HEK293 (cell line): Measurements from ENCODE around the gene SLC25A6.

ENCODE experiments used
- IKZF3 ChIP-seq: fragments of 450-650 bp; IDR thresholded peaks from 2 replicates; pipeline ENCODE4 v1.5.0; 2018; ENCODE audit warnings: missing biosample characterization, mild to moderate bottlenecking, missing genetic modification characterization, moderate library complexity
- KLF16 ChIP-seq: fragments of 450-650 bp; formaldehyde crosslinking; IDR thresholded peaks from 2 replicates; pipeline ENCODE4 v1.5.1; 2017; ENCODE audit warnings: missing biosample characterization, missing genetic modification characterization
- KLF17 ChIP-seq: fragments of 450-650 bp; formaldehyde crosslinking; IDR thresholded peaks from 2 replicates; pipeline ENCODE4 v1.5.1; 2016; ENCODE audit warnings: missing biosample characterization, missing genetic modification characterization
- KLF7 ChIP-seq: fragments of 450-650 bp; formaldehyde crosslinking; IDR thresholded peaks from 2 replicates; pipeline ENCODE4 v1.5.1; 2016; ENCODE audit warnings: missing biosample characterization, missing genetic modification characterization, borderline replicate concordance
- MZF1 ChIP-seq: fragments of 450-650 bp; formaldehyde crosslinking; IDR thresholded peaks from 2 replicates; pipeline ENCODE4 v1.5.1; 2017; ENCODE audit warnings: missing biosample characterization, missing genetic modification characterization, borderline replicate concordance
- SP7 ChIP-seq: fragments of 450-650 bp; formaldehyde crosslinking; IDR thresholded peaks from 2 replicates; pipeline ENCODE4 v1.5.1; 2016; ENCODE audit warnings: missing biosample characterization, missing genetic modification characterization
- TRIM28 ChIP-seq: IDR thresholded peaks from 2 replicates; pipeline ENCODE4 v1.6.1; 2011; ENCODE audit warnings: low read length, control low read depth, borderline replicate concordance
- ZNF2 ChIP-seq: fragments of 450-650 bp; formaldehyde crosslinking; IDR thresholded peaks from 2 replicates; pipeline ENCODE4 v1.5.1; 2016; ENCODE audit warnings: missing biosample characterization, missing genetic modification characterization
- ZNF354C ChIP-seq: fragments of 450-650 bp; formaldehyde crosslinking; IDR thresholded peaks from 2 replicates; pipeline ENCODE4 v1.5.1; 2016; ENCODE audit warnings: missing biosample characterization, missing genetic modification characterization, low read depth, borderline replicate concordance
- ZNF530 ChIP-seq: fragments of 450-650 bp; formaldehyde crosslinking; IDR thresholded peaks from 2 replicates; pipeline ENCODE4 v1.5.1; 2016; ENCODE audit warnings: low read depth, missing biosample characterization, missing genetic modification characterization
- ZNF610 ChIP-seq: fragments of 450-650 bp; formaldehyde crosslinking; IDR thresholded peaks from 2 replicates; pipeline ENCODE4 v1.5.1; 2016; ENCODE audit warnings: missing biosample characterization, missing genetic modification characterization, borderline replicate concordance
- ZNF645 ChIP-seq: fragments of 450-650 bp; formaldehyde crosslinking; IDR thresholded peaks from 2 replicates; pipeline ENCODE4; 2016; ENCODE audit warnings: missing biosample characterization, missing genetic modification characterization
- TF ChIP-seq, protein P1 (sequence below): fragments of 450-650 bp; formaldehyde crosslinking; IDR thresholded peaks from 2 replicates; pipeline ENCODE4 v1.5.1; 2016; ENCODE audit warnings: missing biosample characterization, missing genetic modification characterization
- TF ChIP-seq, protein P2 (sequence below): fragments of 450-650 bp; formaldehyde crosslinking; conservative IDR thresholded peaks from 2 replicates; pipeline ENCODE4 v1.5.1; 2016; ENCODE audit warnings: low read depth, missing biosample characterization, missing genetic modification characterization
- TF ChIP-seq, protein P3 (sequence below): fragments of 450-650 bp; formaldehyde crosslinking; IDR thresholded peaks from 2 replicates; pipeline ENCODE4 v1.5.1; 2016; ENCODE audit warnings: missing biosample characterization, missing genetic modification characterization
- TF ChIP-seq, protein P4 (sequence below): fragments of 450-650 bp; formaldehyde crosslinking; conservative IDR thresholded peaks from 2 replicates; pipeline ENCODE4 v1.5.1; 2016; ENCODE audit warnings: low read depth, missing biosample characterization, missing genetic modification characterization
- TF ChIP-seq, protein P5 (sequence below): fragments of 450-650 bp; formaldehyde crosslinking; IDR thresholded peaks from 2 replicates; pipeline ENCODE4 v1.5.1; 2017; ENCODE audit warnings: missing biosample characterization, missing genetic modification characterization

SLC25A6 gene

DNA sequence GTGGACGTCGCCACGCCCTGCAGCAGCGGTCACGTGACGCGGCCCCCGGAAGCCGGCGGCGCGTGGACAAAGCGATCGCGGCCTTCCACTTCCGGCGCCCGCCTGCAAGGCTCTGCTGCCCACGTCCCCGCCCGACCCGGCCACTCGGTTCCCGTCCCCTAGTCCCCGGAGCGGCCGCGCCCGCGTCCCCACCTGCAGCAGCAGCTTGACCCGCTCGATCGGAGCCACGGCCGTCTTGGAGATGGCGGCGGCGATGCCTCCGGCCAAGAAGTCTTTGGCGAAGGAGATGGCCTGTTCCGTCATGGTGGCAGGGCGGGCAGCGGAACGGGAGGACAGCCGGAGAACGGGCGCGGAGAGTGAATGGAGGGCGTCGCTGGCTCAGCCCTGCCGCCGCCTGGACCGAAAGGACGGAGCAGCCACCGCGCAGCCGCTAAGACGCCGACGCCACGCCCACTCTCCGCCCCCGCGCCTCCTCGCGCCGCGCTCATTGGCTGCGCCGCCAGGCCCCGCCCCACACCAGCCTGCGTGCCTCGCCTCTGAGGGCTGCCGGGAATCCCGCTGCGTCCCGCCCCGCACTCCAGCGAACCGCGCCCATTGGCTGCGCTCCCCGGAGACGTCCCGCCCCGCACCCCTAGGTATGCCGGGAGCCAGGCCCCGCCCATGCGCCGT lies at the start of gene SLC25A6 (continued):
- TF ChIP-seq, protein P1, sequence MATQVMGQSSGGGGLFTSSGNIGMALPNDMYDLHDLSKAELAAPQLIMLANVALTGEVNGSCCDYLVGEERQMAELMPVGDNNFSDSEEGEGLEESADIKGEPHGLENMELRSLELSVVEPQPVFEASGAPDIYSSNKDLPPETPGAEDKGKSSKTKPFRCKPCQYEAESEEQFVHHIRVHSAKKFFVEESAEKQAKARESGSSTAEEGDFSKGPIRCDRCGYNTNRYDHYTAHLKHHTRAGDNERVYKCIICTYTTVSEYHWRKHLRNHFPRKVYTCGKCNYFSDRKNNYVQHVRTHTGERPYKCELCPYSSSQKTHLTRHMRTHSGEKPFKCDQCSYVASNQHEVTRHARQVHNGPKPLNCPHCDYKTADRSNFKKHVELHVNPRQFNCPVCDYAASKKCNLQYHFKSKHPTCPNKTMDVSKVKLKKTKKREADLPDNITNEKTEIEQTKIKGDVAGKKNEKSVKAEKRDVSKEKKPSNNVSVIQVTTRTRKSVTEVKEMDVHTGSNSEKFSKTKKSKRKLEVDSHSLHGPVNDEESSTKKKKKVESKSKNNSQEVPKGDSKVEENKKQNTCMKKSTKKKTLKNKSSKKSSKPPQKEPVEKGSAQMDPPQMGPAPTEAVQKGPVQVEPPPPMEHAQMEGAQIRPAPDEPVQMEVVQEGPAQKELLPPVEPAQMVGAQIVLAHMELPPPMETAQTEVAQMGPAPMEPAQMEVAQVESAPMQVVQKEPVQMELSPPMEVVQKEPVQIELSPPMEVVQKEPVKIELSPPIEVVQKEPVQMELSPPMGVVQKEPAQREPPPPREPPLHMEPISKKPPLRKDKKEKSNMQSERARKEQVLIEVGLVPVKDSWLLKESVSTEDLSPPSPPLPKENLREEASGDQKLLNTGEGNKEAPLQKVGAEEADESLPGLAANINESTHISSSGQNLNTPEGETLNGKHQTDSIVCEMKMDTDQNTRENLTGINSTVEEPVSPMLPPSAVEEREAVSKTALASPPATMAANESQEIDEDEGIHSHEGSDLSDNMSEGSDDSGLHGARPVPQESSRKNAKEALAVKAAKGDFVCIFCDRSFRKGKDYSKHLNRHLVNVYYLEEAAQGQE (tag by site-specific recombination) = 0 out of 2 replicates have a peak, but pooled peaks have one; percentile 18
- TF ChIP-seq IKZF3 (tag by site-specific recombination) (no peak), KLF17 (tag by site-specific recombination) (no peak; the same call in 1 of the 2 replicates), KLF7 (0 out of 2 replicates have a peak, but pooled peaks have one; percentile 19), ZNF610 (0 out of 2 replicates have a peak, but pooled peaks have one; percentile 49), ZNF2 (tag by site-specific recombination) (peak; percentile 71), MZF1 (tag by site-specific recombination) (no peak), KLF16 (tag by site-specific recombination) (peak; percentile 39; the same call in 1 of the 2 replicates), TRIM28 (no peak), ZNF354C (tag by site-specific recombination) (no peak), ZNF645 (tag by site-specific recombination) (0 out of 2 replicates have a peak, but pooled peaks have one; percentile 65), SP7 (tag by site-specific recombination) (peak; percentile 52), ZNF530 (tag by site-specific recombination) (no peak)
- TF ChIP-seq, protein P2, sequence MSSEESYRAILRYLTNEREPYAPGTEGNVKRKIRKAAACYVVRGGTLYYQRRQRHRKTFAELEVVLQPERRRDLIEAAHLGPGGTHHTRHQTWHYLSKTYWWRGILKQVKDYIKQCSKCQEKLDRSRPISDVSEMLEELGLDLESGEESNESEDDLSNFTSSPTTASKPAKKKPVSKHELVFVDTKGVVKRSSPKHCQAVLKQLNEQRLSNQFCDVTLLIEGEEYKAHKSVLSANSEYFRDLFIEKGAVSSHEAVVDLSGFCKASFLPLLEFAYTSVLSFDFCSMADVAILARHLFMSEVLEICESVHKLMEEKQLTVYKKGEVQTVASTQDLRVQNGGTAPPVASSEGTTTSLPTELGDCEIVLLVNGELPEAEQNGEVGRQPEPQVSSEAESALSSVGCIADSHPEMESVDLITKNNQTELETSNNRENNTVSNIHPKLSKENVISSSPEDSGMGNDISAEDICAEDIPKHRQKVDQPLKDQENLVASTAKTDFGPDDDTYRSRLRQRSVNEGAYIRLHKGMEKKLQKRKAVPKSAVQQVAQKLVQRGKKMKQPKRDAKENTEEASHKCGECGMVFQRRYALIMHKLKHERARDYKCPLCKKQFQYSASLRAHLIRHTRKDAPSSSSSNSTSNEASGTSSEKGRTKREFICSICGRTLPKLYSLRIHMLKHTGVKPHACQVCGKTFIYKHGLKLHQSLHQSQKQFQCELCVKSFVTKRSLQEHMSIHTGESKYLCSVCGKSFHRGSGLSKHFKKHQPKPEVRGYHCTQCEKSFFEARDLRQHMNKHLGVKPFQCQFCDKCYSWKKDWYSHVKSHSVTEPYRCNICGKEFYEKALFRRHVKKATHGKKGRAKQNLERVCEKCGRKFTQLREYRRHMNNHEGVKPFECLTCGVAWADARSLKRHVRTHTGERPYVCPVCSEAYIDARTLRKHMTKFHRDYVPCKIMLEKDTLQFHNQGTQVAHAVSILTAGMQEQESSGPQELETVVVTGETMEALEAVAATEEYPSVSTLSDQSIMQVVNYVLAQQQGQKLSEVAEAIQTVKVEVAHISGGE (tag by site-specific recombination) = peak; percentile 91
- TF ChIP-seq, protein P3, sequence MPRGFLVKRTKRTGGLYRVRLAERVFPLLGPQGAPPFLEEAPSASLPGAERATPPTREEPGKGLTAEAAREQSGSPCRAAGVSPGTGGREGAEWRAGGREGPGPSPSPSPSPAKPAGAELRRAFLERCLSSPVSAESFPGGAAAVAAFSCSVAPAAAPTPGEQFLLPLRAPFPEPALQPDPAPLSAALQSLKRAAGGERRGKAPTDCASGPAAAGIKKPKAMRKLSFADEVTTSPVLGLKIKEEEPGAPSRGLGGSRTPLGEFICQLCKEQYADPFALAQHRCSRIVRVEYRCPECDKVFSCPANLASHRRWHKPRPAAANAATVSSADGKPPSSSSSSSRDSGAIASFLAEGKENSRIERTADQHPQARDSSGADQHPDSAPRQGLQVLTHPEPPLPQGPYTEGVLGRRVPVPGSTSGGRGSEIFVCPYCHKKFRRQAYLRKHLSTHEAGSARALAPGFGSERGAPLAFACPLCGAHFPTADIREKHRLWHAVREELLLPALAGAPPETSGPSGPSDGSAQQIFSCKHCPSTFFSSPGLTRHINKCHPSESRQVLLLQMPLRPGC = peak; percentile 66; the same call in 1 of the 2 replicates
- TF ChIP-seq, protein P4, sequence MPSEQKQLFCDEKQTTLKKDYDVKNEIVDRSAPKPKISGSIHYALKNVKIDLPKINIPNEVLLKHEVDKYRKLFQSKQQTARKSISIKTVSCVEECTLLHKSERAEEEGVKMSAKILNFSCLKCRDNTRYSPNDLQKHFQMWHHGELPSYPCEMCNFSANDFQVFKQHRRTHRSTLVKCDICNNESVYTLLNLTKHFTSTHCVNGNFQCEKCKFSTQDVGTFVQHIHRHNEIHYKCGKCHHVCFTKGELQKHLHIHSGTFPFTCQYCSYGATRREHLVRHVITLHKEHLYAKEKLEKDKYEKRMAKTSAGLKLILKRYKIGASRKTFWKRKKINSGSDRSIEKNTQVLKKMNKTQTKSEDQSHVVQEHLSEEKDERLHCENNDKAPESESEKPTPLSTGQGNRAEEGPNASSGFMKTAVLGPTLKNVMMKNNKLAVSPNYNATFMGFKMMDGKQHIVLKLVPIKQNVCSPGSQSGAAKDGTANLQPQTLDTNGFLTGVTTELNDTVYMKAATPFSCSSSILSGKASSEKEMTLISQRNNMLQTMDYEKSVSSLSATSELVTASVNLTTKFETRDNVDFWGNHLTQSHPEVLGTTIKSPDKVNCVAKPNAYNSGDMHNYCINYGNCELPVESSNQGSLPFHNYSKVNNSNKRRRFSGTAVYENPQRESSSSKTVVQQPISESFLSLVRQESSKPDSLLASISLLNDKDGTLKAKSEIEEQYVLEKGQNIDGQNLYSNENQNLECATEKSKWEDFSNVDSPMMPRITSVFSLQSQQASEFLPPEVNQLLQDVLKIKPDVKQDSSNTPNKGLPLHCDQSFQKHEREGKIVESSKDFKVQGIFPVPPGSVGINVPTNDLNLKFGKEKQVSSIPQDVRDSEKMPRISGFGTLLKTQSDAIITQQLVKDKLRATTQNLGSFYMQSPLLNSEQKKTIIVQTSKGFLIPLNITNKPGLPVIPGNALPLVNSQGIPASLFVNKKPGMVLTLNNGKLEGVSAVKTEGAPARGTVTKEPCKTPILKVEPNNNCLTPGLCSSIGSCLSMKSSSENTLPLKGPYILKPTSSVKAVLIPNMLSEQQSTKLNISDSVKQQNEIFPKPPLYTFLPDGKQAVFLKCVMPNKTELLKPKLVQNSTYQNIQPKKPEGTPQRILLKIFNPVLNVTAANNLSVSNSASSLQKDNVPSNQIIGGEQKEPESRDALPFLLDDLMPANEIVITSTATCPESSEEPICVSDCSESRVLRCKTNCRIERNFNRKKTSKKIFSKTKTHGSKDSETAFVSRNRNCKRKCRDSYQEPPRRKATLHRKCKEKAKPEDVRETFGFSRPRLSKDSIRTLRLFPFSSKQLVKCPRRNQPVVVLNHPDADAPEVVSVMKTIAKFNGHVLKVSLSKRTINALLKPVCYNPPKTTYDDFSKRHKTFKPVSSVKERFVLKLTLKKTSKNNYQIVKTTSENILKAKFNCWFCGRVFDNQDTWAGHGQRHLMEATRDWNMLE (tag by site-specific recombination) = peak; percentile 44; the same call in 1 of the 2 replicates
- TF ChIP-seq, protein P5, sequence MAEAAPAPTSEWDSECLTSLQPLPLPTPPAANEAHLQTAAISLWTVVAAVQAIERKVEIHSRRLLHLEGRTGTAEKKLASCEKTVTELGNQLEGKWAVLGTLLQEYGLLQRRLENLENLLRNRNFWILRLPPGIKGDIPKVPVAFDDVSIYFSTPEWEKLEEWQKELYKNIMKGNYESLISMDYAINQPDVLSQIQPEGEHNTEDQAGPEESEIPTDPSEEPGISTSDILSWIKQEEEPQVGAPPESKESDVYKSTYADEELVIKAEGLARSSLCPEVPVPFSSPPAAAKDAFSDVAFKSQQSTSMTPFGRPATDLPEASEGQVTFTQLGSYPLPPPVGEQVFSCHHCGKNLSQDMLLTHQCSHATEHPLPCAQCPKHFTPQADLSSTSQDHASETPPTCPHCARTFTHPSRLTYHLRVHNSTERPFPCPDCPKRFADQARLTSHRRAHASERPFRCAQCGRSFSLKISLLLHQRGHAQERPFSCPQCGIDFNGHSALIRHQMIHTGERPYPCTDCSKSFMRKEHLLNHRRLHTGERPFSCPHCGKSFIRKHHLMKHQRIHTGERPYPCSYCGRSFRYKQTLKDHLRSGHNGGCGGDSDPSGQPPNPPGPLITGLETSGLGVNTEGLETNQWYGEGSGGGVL (tag by site-specific recombination) = no peak
